NK-92 treated with Interleukin-12 subunit alpha and Interleukin-12 subunit beta, amount 100 ng/mL, for 24 hours (cell line): ENCODE measurements around the gene GRPEL1.
A peak's percentile ranks its signal among the peaks of the same experiment; 100 is the strongest.

Experiments
- DNase-seq: peaks from one replicate; lab custom pipeline; 2025; lab: John Stamatoyannopoulos, UW

The GRPEL1 gene

GRCh38 chr4:7045553-7045952, 22.3 kb downstream of the GRPEL1 start:
- DNase-seq: no peak

DNA sequence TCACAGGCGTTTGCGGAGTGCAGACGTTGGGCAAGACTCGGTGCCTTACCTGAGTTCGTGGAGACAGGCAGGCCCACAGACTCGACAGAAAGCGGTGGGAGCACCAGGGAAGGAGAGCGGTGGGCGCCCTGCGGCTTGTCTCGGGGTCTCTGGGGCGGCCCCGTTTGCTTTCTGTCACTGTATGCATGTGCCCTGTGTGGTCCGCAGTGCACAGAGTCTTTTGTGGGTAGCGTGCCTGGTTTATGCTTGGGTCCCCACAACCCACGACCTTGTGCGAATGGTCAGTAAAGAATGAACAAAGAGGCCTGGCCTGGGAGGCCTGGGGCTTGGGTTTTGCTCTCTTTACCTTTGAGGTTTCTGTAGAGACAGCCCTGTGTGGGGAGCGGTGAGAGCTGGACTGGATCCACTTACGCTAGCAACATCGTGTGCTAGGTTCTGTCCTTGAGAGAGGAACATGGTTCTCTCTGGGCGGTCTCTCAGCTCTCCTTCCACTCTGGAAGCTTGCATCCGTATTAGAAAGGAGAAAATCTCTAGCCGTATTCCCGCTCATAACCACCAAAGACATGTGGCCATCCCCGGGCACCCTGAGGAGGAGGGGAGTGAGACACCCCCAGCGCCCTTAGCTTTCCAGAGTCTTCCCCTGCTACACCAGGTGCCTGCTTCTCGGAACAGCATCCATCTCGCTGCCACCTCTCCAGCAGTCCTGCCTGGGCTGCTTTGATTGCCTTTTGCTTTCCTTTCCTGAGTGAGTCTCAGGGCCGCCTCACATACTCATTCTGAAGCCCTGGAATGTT, 23.5 kb downstream of the GRPEL1 start:
- DNase-seq: no peak

- peak; percentile 42 for DNase-seq
Observed at GRCh38 chr4:7043284-7044136, 24.4 kb downstream of the GRPEL1 start, which contains the start of gene TADA2B. Gene TADA2B (plus strand): TSS chr4:7043372. CDS start chr4:7043580, 208 bp downstream.

GRCh38 chr4:7042503-7043283, 25.2 kb downstream of the GRPEL1 start:
- peak; percentile 86 for DNase-seq

GRCh38 chr4:7041801-7042502, 25.9 kb downstream of the GRPEL1 start:
- DNase-seq: no peak

DNA sequence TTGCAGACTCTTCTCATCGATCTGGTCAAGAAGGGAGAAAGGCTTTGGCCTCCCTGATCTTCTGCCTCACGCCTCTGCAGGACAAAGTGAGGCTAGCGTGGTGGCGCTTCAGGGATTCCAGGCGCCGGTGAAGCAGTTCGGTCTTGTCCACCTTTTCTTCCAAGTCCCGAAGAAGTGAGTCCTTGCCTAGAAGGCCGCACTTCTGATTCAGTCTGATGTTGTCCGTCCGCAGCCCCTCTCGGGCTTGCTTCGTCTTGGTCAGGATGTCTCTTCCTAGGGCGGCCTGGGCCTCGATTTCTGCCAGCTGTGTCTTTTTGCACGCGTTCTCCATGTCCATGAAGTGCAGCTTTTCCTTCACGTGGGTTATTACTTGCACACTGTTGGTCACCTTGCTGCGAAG, 26.6 kb downstream of the GRPEL1 start:
- DNase-seq: no peak

- no peak for DNase-seq
Observed at GRCh38 chr4:7040765-7041164, 27.1 kb downstream of the GRPEL1 start.

DNA sequence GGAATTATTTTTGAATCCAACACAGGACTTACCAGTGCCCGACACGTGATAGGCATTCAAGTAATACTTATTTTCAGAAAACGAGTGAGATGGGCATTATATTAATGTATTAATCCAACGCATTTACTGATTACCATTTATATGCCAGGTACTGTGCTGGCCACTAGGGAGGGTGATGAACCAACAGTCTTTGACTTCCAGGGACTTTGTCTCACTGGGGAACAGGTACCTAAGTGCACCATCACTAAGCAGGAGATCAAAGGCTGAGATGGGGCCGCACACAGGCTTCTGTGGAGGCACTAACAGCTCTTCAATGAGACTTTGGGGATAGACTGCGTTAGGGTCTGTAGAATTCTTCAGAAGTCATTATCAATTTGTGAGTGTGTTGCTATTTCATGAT, 30.4 kb downstream of the GRPEL1 start:
- DNase-seq: no peak

DNA sequence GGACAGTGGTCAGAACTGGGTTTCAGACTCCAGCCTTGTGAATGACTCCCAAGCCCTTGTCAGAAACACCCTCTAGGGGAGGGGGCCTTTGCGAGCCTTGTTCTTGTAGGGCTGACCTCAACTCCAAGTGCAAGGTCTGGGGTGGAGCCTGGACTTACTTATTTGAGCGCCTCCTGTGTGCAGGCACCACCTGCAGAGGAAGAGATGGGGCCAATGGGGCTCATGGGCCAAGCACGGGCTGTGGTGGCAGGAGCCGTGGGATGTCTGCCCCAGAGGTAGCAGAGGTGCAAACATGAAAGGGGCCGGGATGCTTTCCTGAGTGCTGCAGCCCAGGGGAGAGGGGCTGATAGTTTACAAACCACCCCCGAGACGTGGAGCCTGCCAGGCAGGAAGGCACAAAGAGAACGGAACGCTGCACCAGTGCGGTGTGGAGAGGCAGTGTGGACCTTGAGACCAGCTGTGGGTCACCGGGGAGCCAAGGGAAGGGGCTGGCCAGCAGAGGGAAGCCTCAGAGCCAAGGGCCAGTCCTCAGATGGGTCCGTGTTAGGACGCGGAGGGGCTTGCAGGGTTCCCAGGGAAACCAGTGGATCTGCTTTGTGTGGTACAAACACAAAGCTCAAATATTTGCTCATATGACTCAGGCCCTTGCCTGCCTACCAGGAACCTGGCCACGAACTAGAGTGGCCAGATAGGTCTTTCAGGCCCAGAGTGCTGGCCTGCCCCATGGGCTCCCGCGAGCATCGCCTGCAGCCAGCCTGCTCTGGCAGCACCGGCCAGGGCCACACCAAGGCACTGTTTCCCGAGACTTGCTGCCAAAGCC, 33.4 kb downstream of the GRPEL1 start:
- DNase-seq: no peak

- no peak for DNase-seq
Observed at GRCh38 chr4:7032596-7032995, 35.3 kb downstream of the GRPEL1 start.

GRCh38 chr4:7031558-7032449, 36.1 kb downstream of the GRPEL1 start:
- DNase-seq: no peak

DNA sequence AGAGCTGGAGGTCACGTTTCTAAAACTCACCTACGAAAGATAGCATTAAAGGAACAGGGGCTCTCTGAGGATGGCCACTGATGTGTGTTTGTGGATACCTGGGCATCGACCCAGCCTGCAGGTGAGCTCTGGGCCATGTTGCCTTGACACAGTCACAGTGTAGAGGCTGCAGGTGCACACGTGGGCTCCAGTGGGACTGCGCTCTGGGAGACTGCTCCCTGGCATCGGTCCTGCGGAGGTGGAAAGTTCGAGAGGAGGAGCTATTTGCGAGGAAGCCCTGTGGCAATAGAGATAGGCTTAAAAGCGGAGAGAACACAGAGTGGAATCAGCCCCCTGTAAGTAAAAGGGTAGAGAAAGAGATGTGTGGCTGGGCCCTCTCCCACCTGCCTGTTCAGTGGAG, 37.0 kb downstream of the GRPEL1 start:
- DNase-seq: no peak

DNA sequence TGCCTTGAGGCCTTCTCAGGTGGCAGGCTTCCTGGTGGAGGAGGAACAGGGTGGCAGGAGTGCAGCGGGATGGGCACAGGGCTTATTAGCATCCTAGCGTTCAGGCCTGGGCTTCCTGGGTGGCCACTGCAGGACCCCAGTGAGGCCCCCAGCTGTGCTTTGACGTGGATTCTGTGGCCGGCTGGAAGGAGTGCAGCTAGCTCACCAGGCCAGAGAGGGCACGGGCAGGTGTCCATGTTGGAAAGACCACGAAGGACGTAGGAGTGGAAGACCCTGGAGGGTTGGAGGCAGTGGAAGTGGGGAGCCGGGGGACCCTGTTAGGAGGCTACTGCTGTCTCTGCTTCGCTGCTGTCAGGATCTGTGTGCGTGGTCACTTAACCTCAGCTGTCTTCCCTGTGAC, 37.9 kb downstream of the GRPEL1 start:
- no peak for DNase-seq

GRCh38 chr4:7029212-7029611, 38.7 kb downstream of the GRPEL1 start:
- no peak for DNase-seq

- no peak for DNase-seq
Observed at GRCh38 chr4:7027913-7028312, 40.0 kb downstream of the GRPEL1 start.

DNA sequence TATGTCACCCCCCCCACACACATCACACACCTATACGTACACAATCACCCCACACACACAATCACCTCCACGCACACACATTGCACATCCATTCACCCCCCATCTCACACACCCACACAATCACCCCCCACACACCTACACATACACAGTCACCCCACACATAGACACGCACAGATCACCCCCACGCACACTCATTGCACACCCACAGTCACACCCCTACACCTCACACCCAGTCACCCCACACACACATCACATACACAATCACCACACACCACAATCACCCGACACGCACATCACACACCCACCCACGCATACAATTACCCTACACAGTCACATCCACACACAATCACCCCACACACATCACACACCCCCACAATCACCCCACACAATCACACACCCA, 40.6 kb downstream of the GRPEL1 start:
- DNase-seq: no peak

- DNase-seq: no peak
Observed at GRCh38 chr4:7026107-7026506, 41.8 kb downstream of the GRPEL1 start.

GRCh38 chr4:7025040-7025602, 42.7 kb downstream of the GRPEL1 start:
- DNase-seq: no peak

- no peak for DNase-seq
Observed at GRCh38 chr4:7024336-7024890, 43.5 kb downstream of the GRPEL1 start.
